Smooth muscle cell (in vitro differentiated cells): ENCODE measurements around the gene DAPK3. TPM values are rescaled to one million over a fixed set of nuclear protein-coding genes. Genes with fewer than 3 reads are reported as not detected.

Source experiments
- DNase-seq: peaks from one replicate; lab custom pipeline; 2025; ENCODE audit not compliant: unreplicated experiment; lab: John Stamatoyannopoulos, UW
- H2AFZ ChIP-seq: fragments of 200-600 bp; sonication (generic); 2 replicates; pipeline ENCODE4 v1.6.0; 2016; ENCODE audit warnings: antibody characterized with exemption, low read depth, mild to moderate bottlenecking
- H3F3A ChIP-seq: fragments of 200-600 bp; sonication (generic); 2 replicates; pipeline ENCODE4 v1.6.0; 2017; ENCODE audit warnings: antibody characterized with exemption, low read depth
- H3K27ac ChIP-seq: fragments of 200-600 bp; sonication (generic); 2 replicates; pipeline ENCODE4 v1.5.1; 2016; ENCODE audit warnings: low read depth, mild to moderate bottlenecking
- H3K27me3 ChIP-seq: fragments of 200-600 bp; sonication (generic); 2 replicates; pipeline ENCODE4 v1.6.1; 2016; ENCODE audit warnings: low read depth, mild to moderate bottlenecking
- H3K36me3 ChIP-seq: fragments of 200-600 bp; sonication (generic); 2 replicates; pipeline ENCODE4 v1.5.1; 2016; ENCODE audit warnings: low read depth
- H3K4me1 ChIP-seq: fragments of 200-600 bp; sonication (generic); 2 replicates; pipeline ENCODE4 v1.5.1; 2016; ENCODE audit warnings: low read depth
- H3K4me2 ChIP-seq: fragments of 200-600 bp; sonication (generic); 2 replicates; pipeline ENCODE4 v1.6.0; 2016; ENCODE audit warnings: mild to moderate bottlenecking
- H3K4me3 ChIP-seq: fragments of 200-600 bp; sonication (generic); 2 replicates; pipeline ENCODE4 v1.5.1; 2016; ENCODE audit warnings: mild to moderate bottlenecking
- H3K79me2 ChIP-seq: fragments of 200-600 bp; sonication (generic); 2 replicates; pipeline ENCODE4 v1.6.0; 2016; ENCODE audit warnings: low read depth, mild to moderate bottlenecking
- H3K9ac ChIP-seq: fragments of 200-600 bp; sonication (generic); 2 replicates; pipeline ENCODE4 v1.6.0; 2016; ENCODE audit warnings: low read depth
- H3K9me3 ChIP-seq: fragments of 200-600 bp; sonication (generic); replicated peaks from 2 replicates; pipeline ENCODE4 v1.5.1; 2016; ENCODE audit warnings: low read depth
- H4K20me1 ChIP-seq: fragments of 200-600 bp; sonication (generic); 2 replicates; pipeline ENCODE4 v1.6.0; 2016; ENCODE audit warnings: low read depth
- WGBS: methylation state at CpG from one replicate; pipeline ENCODE4 v1.1.7; 2016; ENCODE audit warnings: low lambda C conversion rate; 5-methylcytosine and 5-hydroxymethylcytosine counted together
- polyA plus RNA-seq: library from polyadenylated mRNA; unstranded; fragments of >200 nt; fragmentation: Nextera tagmentation; extraction: Ambion mirVana; gene quantifications from 2 replicates; pipeline ENCODE4 v1.2.1, GENCODE V29; 2016
- total RNA-seq: library from RNA; depleted of rRNA; stranded (reverse); fragments of >200 nt; gene quantifications from 2 replicates; pipeline ENCODE4 v1.2.3, GENCODE V29; 2014
- TF ChIP-seq, protein P1 (sequence below): fragments of 200-600 bp; sonication (generic); IDR thresholded peaks from 2 replicates; pipeline ENCODE4 v1.5.1; 2017; ENCODE audit warnings: borderline replicate concordance, mild to moderate bottlenecking, antibody characterized with exemption; ENCODE audit not compliant: insufficient read depth, poor library complexity, severe bottlenecking

DAPK3 gene
- 76.4 and 82.9 TPM in 2 replicates for total RNA-seq
- 113 and 120 TPM in 2 replicates for polyA plus RNA-seq

DNA sequence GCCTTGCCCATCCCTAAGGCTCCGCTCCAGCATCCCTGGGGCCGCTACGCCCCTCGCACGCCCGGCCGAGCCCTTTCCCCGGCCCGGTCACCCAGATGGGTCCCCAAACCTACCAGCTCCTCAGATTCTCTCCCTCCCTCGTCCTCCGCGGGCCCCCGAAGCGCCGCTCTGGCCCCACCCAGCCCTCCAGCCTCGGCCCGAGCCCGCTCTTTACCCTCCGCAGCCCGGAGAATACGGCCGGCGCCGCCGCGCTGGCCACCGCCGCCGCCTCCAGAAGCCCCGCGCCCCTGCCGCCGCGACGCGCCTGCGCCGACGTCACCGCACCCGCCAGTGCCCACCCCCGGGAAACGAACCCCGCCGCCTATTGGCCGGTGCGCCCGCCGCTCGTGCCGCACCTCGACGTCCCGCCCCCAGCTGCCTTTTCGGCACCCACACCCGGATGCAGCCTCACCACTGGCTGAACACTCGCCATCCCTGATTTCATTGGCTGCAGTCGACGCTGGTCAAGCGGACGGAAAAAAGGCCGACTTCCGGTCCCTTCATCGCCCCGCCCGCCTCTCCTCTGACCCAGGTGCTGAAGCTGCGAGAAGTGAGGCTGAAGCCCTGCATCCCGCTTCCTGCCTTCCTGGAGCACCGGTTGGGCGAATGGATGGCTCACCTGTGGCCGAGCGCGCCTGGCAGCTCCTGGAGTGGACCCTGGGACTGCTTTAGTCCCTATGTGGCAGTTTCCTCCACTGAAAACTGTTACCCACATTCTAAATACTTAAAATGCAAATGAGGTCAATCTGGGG is at the start of gene DAPK3:
DAPK3 (minus strand) TSS at position 292 of the 791 bp plus-strand sequence. CDS start 1,364 bp downstream, outside the sequence.
- Histone ChIP-seq H3K4me2 (peak within 1 kb of the TSS; percentile 96), H2AFZ (no peak within 1 kb of the TSS), H3K4me1 (peaks cover 15% of the 10 kb centered on the region), H3K4me3 (peak within 1 kb of the TSS; percentile 99), H3K27ac (peak within 1 kb of the TSS; percentile 99), H3K79me2 (peaks cover 44% of the 10 kb centered on the region), H3K9me3 (no peaks in the 10 kb centered on the region), H3F3A (peaks cover 42% of the 10 kb centered on the region), H3K36me3 (no peaks in the 10 kb centered on the region), H4K20me1 (peaks cover 70% of the 10 kb centered on the region), H3K9ac (peak within 1 kb of the TSS; percentile 99), H3K27me3 (no peaks in the 10 kb centered on the region)
- WGBS = 2% methylated on average over 38 of the region's 73 CpGs
- peak; percentile 89 for DNase-seq
- TF ChIP-seq, protein P1, sequence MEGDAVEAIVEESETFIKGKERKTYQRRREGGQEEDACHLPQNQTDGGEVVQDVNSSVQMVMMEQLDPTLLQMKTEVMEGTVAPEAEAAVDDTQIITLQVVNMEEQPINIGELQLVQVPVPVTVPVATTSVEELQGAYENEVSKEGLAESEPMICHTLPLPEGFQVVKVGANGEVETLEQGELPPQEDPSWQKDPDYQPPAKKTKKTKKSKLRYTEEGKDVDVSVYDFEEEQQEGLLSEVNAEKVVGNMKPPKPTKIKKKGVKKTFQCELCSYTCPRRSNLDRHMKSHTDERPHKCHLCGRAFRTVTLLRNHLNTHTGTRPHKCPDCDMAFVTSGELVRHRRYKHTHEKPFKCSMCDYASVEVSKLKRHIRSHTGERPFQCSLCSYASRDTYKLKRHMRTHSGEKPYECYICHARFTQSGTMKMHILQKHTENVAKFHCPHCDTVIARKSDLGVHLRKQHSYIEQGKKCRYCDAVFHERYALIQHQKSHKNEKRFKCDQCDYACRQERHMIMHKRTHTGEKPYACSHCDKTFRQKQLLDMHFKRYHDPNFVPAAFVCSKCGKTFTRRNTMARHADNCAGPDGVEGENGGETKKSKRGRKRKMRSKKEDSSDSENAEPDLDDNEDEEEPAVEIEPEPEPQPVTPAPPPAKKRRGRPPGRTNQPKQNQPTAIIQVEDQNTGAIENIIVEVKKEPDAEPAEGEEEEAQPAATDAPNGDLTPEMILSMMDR = no peak

DNA sequence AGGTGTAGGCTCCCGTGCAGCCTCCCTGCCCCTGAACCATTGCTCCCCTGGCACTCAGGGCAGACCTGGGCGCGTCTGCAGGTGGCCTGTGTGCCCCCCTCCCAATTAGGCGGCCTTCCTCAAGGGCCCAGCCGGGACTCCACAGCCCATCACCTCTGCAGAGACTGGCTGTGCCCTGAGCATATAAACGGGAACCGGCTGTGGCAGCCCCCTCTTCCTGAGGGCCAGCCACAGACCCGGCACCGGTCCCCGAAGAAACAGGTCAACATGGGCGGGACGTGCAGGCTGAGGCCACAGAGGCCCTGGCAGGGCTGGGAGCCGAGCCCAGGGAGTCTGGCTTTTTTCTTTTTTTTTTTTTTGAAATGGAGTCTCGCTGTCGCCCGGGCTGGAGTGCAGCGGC is 48.7 kb upstream of the DAPK3 start:
- H2AFZ ChIP-seq = no peak overlapping the region
- no peaks in the 10 kb centered on the region for H3K36me3 ChIP-seq
- peaks cover 77% of the 10 kb centered on the region for H4K20me1 ChIP-seq
- TF ChIP-seq, protein P1 = no peak
- H3K4me3 ChIP-seq = no peak overlapping the region
- H3K4me2 ChIP-seq = no peak overlapping the region
- H3K79me2 ChIP-seq = peaks cover 63% of the 10 kb centered on the region
- H3F3A ChIP-seq = no peaks in the 10 kb centered on the region
- H3K4me1 ChIP-seq = no peaks in the 10 kb centered on the region
- H3K9ac ChIP-seq = no peak overlapping the region
- H3K27ac ChIP-seq = no peak overlapping the region
- DNase-seq = no peak
- H3K27me3 ChIP-seq = no peaks in the 10 kb centered on the region
- 90% methylated on average over 17 of the region's 17 CpGs for WGBS
- no peaks in the 10 kb centered on the region for H3K9me3 ChIP-seq

DNA sequence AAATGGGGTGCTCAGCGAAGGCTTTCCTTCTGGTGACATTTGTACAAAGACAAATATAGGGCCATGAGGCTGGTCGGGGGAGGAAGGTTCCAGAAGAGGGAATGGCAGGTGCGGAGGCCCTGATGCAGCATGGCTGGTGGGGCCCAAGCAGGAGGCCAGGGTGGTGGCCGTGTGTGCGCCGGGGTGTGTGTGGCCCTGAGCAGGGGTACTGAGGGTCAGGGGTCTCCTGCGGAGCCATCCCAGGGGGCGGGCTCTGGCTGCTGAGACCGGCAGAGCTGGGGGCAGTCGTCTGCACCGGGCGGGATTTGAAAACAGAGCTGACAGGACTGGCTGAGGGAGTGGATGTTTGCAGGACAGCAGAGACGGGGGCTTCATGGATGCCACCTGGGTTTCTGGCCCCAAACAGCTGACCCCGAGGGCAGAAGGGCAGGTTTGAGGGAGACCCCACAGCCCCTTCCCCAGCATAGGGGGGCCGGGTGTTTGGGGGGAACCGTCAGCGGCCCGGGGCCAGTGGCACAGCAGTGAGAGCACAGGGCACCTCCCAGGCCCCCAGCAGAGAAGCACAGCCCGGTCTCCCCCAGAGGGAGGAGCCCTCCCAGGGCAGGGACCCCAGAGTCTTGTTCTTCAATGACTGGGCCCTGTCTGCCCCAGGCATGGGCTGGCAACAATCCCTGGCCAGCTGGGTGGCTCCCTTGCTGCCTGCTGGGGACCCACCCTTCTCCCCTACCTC is 48.0 kb upstream of the DAPK3 start:
- no peak overlapping the region for H2AFZ ChIP-seq
- DNase-seq = no peak
- H3K9me3 ChIP-seq = no peaks in the 10 kb centered on the region
- H3K4me2 ChIP-seq = no peak overlapping the region
- H3K9ac ChIP-seq = no peak overlapping the region
- no peaks in the 10 kb centered on the region for H3F3A ChIP-seq
- H3K36me3 ChIP-seq = no peaks in the 10 kb centered on the region
- no peak overlapping the region for H3K4me3 ChIP-seq
- no peaks in the 10 kb centered on the region for H3K27me3 ChIP-seq
- TF ChIP-seq, protein P1 = no peak
- H4K20me1 ChIP-seq = peaks cover 83% of the 10 kb centered on the region
- H3K4me1 ChIP-seq = no peaks in the 10 kb centered on the region
- peaks cover 63% of the 10 kb centered on the region for H3K79me2 ChIP-seq
- H3K27ac ChIP-seq = no peak overlapping the region
- 99% methylated on average over 12 of the region's 19 CpGs for WGBS
